Neutrophil (primary cell): ENCODE results near the gene MIER2.

ENCODE experiments used
- H3K27ac ChIP-seq: fragments of 200-600 bp; sonication (generic); 2 replicates; pipeline ENCODE4 v1.5.1; 2016; ENCODE audit warnings: mild to moderate bottlenecking, moderate library complexity
- H3K27me3 ChIP-seq: fragments of 200-600 bp; sonication (generic); 2 replicates; pipeline ENCODE4 v1.6.0; 2016; ENCODE audit warnings: mild to moderate bottlenecking
- H3K36me3 ChIP-seq: fragments of 200-600 bp; sonication (generic); 2 replicates; pipeline ENCODE4 v1.5.1; 2017
- H3K4me1 ChIP-seq, 2 experiments: fragments of 200-600 bp in 1 of 2; sonication (generic) in 1 of 2; 1 replicate in 1 of 2; 2 replicates in 1 of 2; pipeline versions ENCODE4 v1.5.1 to v1.6.1; 2013 to 2016; ENCODE audit warnings: low read depth in 1 of 2, low read length in 1 of 2, mild to moderate bottlenecking in 1 of 2, moderate library complexity in 1 of 2; ENCODE audit not compliant: control insufficient read depth in 1 of 2, insufficient read depth in 1 of 2
- H3K4me3 ChIP-seq, 2 experiments: fragments of 200-600 bp in 1 of 2; sonication (generic) in 1 of 2; 1 replicate in 1 of 2; 2 replicates in 1 of 2; pipeline ENCODE4 v1.5.1; 2013 to 2016; ENCODE audit warnings: low read depth in 1 of 2, low read length in 1 of 2, mild to moderate bottlenecking in 1 of 2, moderate library complexity in 1 of 2
- H3K9me3 ChIP-seq: fragments of 200-600 bp; sonication (generic); 2 replicates; pipeline ENCODE4 v1.5.1; 2016
- CTCF ChIP-seq: fragments of 200-600 bp; sonication (generic); IDR thresholded peaks from 2 replicates; pipeline ENCODE4 v1.5.1; 2016; ENCODE audit warnings: antibody characterized with exemption

Gene MIER2

GRCh38 chr19:281992-282391 is 62.6 kb downstream of the MIER2 start:
- no peaks in the 10 kb centered on the region for H3K4me1 ChIP-seq
- TF ChIP-seq CTCF = no peak

GRCh38 chr19:281156-281853 is 63.3 kb downstream of the MIER2 start:
- no peak for TF ChIP-seq CTCF
- peaks cover 33% of the 10 kb centered on the region for H3K27me3 ChIP-seq
- no peaks in the 10 kb centered on the region for H3K4me1 ChIP-seq
- H3K9me3 ChIP-seq = no peaks in the 10 kb centered on the region
- no peaks in the 10 kb centered on the region for H3K36me3 ChIP-seq
- no peak overlapping the region for H3K27ac ChIP-seq
- no peak overlapping the region for H3K4me3 ChIP-seq

More at GRCh38 chr19:281992-282391, 62.6 kb downstream of the MIER2 start:
- no peak overlapping the region for H3K27ac ChIP-seq
- peaks cover 26% of the 10 kb centered on the region for H3K27me3 ChIP-seq
- no peaks in the 10 kb centered on the region for H3K36me3 ChIP-seq
- H3K9me3 ChIP-seq = no peaks in the 10 kb centered on the region
- no peak overlapping the region for H3K4me3 ChIP-seq

- Histone ChIP-seq H3K4me3 (no peak overlapping the region), H3K4me1 (no peaks in the 10 kb centered on the region), H3K9me3 (no peaks in the 10 kb centered on the region), H3K27me3 (peaks cover 34% of the 10 kb centered on the region), H3K36me3 (no peaks in the 10 kb centered on the region), H3K27ac (no peak overlapping the region)
- TF ChIP-seq CTCF = no peak
These were observed 64.0 kb downstream of the MIER2 start for GRCh38 chr19:280541-281009.

- Histone ChIP-seq H3K4me1 (no peaks in the 10 kb centered on the region), H3K27ac (no peak overlapping the region), H3K9me3 (no peaks in the 10 kb centered on the region), H3K27me3 (peaks cover 34% of the 10 kb centered on the region), H3K4me3 (no peak overlapping the region), H3K36me3 (no peaks in the 10 kb centered on the region)
- no peak for TF ChIP-seq CTCF
These were observed 64.9 kb downstream of the MIER2 start for GRCh38 chr19:279656-280055.

GRCh38 chr19:279231-279630 is 65.4 kb downstream of the MIER2 start:
- Histone ChIP-seq H3K27ac (no peak overlapping the region), H3K9me3 (no peaks in the 10 kb centered on the region), H3K36me3 (no peaks in the 10 kb centered on the region), H3K4me3 (no peak overlapping the region), H3K27me3 (peaks cover 34% of the 10 kb centered on the region), H3K4me1 (no peaks in the 10 kb centered on the region)
- TF ChIP-seq CTCF = no peak
